ENCODE measurements around the gene RP9. TPM values are rescaled to one million over a fixed set of nuclear protein-coding genes. Genes with fewer than 3 reads are reported as not detected.

The RP9 gene
- total and polyA plus RNA-seq, 9 of the 15 experiments (the other 6 are each of a cell fraction or from before 2014, with no cell fraction given): 10.7 to 44.8 (median 33.4) TPM

- POLR2A ChIA-PET: interaction anchor here (0.6 to 1.0 kb wide), 3 partner anchors 9 to 45 kb away, joined by 3 read pairs; no protein-coding TSS in a partner anchor
- TF ChIP-seq ZNF174 (CRISPR knock-in tag; IDR thresholded peaks at IDR 0.05) (no peak), CTCF (IDR thresholded peaks at IDR 0.05 in 2 of 3, conservative IDR thresholded peaks at IDR 0.05 in 1 of 3; ENCODE audit: insufficient read depth in 2 of 3, low read depth in 1 of 3, low read length in 3 of 3) (peak in 1 of 3 experiments; percentile 41; a peak in 2 of 6 replicates), NRF1 (conservative IDR thresholded peaks at IDR 0.05 in 1 of 2, IDR thresholded peaks at IDR 0.05 in 1 of 2) (peak; percentile 3 to 18; a peak in 1 of 4 replicates), SAP30 (IDR thresholded peaks at IDR 0.05; ENCODE audit: borderline replicate concordance, insufficient read depth, low read depth, low read length, poor library complexity, severe bottlenecking) (peak; percentile 4), MNT (conservative IDR thresholded peaks at IDR 0.05) (peak in 1 of 2 experiments; percentile 30; a peak in 1 of 4 replicates), DIDO1 (tag; IDR thresholded peaks at IDR 0.05; ENCODE audit: low read depth) (0 out of 2 replicates have a peak, but pooled peaks have one; percentile 23), ZNF134 (CRISPR knock-in tag; conservative IDR thresholded peaks at IDR 0.05) (no peak), WHSC1 (IDR thresholded peaks at IDR 0.05; ENCODE audit: low read length) (no peak), ATF4 (CRISPR knock-in tag; IDR thresholded peaks at IDR 0.05) (no peak), ETV5 (CRISPR knock-in tag; IDR thresholded peaks at IDR 0.05; ENCODE audit: low read depth) (no peak), SMARCE1 (IDR thresholded peaks at IDR 0.05) (peak; percentile 38; the same call in 1 of the 2 replicates), PRDM10 (IDR thresholded peaks at IDR 0.05; ENCODE audit: partially characterized antibody) (peak; percentile 59)
These were observed 625 bp downstream of the RP9 start for GRCh38 chr7:33108554-33109004.

More at GRCh38 chr7:33108554-33109004, 625 bp downstream of the RP9 start:
- H3K9ac ChIP-seq (ENCODE audit: insufficient read depth in 1 of 2, low read depth in 2 of 2, low read length in 2 of 2): peak overlapping the region; percentile 80 to 97
- BruUV-seq (replicated peaks): no TSS peak
- FAIRE-seq (no peak), DNase-seq (ENCODE audit: extremely low read depth in 1 of 4, low spot score in 3 of 4) (peak in 2 of 4 experiments; percentile 27 to 55), ATAC-seq (peak; percentile 70)
- peaks cover 14% of the 10 kb centered on the region for H3K36me3 ChIP-seq (ENCODE audit: control insufficient read depth, insufficient read depth, low read length)
- intact Hi-C loops (cut with micrococcal nuclease) (no loop called here), in situ Hi-C loops (cut with MboI) (no loop called here)
- H4K20me1 ChIP-seq (replicated peaks; ENCODE audit: control insufficient read depth, insufficient read depth, low read length): 0 out of 2 replicates have a peak, but pooled peaks cover 12% of the 10 kb centered on the region
- no peaks in the 10 kb centered on the region for H3K27me3 ChIP-seq (ENCODE audit: control insufficient read depth in 2 of 2, insufficient read depth in 2 of 2, low read length in 2 of 2)
- 0% methylated on average over 10 of the region's 10 CpGs for WGBS (ENCODE audit: insufficient coverage, low coverage, missing lambda C conversion rate)
- CTCF ChIA-PET (ENCODE audit: low intra/inter-chr PET ratio): interaction anchor here (0.5 to 1.8 kb wide), 4 partner anchors 159 to 417 kb away, joined by 4 to 5 read pairs (median 5); no protein-coding TSS in a partner anchor
- peak overlapping the region; percentile 77 for H3K27ac ChIP-seq (ENCODE audit: extremely low read depth, low read depth, low read length)
- H3K4me3 ChIP-seq: peak overlapping the region; percentile 99
- H2AFZ ChIP-seq (ENCODE audit: low read depth, low read length): peak overlapping the region; percentile 89
- no peaks in the 10 kb centered on the region for H3K9me3 ChIP-seq (replicated peaks; ENCODE audit: control insufficient read depth, insufficient read depth, low read depth, low read length)
- no peaks in the 10 kb centered on the region for H3K9me1 ChIP-seq (ENCODE audit: control insufficient read depth, insufficient read depth, low read length)
- H3K79me2 ChIP-seq (ENCODE audit: control insufficient read depth, insufficient read depth, low read length): peaks cover 56% of the 10 kb centered on the region
- peak overlapping the region; percentile 88 for H3K4me2 ChIP-seq (ENCODE audit: insufficient read depth, low read length)
- H3K4me1 ChIP-seq (replicated peaks in 1 of 2; ENCODE audit: control insufficient read depth in 2 of 2, insufficient read depth in 2 of 2, low read length in 2 of 2): peaks cover 10 to 11% of the 10 kb centered on the region in 2 experiments; a peak in 4 of 5 replicates
